PFSK-1 (cell line): ENCODE data around the gene CDRT15.

Experiments
- FOXP2 ChIP-seq: optimal IDR thresholded peaks from 2 replicates; pipeline ENCODE3; 2011; ENCODE audit warnings: borderline replicate concordance, control low read depth, inconsistent platforms; ENCODE audit not compliant: insufficient read depth; ENCODE audit errors: extremely low read length, extremely low read depth
- POLR2AphosphoS5 ChIP-seq: IDR thresholded peaks from 2 replicates; pipeline ENCODE4 v1.6.1; 2012; ENCODE audit warnings: low read depth, mild to moderate bottlenecking, control low read depth, low read length, moderate library complexity
- REST ChIP-seq, 2 experiments: IDR thresholded peaks; 2 replicates each; pipeline versions ENCODE4 v1.6.1 to v1.8.0; 2011 to 2012; ENCODE audit warnings: low read depth in 2 of 2, low read length in 2 of 2, control low read depth in 1 of 2, inconsistent platforms in 1 of 2, mild to moderate bottlenecking in 1 of 2, moderate library complexity in 1 of 2; ENCODE audit not compliant: insufficient read depth in 1 of 2
- SIN3A ChIP-seq: IDR thresholded peaks from 2 replicates; pipeline ENCODE4 v1.6.1; 2012; ENCODE audit warnings: mild to moderate bottlenecking, low read length, moderate library complexity, borderline replicate concordance; ENCODE audit not compliant: insufficient read depth
- TAF1 ChIP-seq: IDR thresholded peaks from 2 replicates; pipeline ENCODE4 v1.6.1; 2012; ENCODE audit warnings: low read length, control low read depth, borderline replicate concordance; ENCODE audit not compliant: insufficient read depth

The CDRT15 gene

DNA sequence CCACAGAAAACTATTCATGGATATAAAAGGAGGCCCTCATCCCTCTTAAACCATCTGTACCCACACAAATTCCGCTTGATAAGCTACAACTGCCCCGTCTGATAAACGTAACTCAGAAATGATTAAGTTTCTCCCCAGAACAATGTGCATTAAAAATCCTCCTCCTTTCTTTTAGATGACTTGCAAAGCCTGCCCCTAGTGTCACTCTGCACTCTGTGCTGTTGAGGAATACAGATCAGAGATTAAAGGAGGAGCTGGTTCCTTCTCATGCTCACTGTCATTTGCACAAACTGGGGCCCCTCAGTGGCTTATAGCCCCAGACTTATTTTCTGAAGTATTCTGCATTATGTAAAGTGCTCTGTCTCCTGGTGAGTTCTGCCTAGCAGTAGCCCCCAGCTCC, 33.3 kb downstream of the CDRT15 start:
- TF ChIP-seq SIN3A (no peak), TAF1 (no peak)

DNA sequence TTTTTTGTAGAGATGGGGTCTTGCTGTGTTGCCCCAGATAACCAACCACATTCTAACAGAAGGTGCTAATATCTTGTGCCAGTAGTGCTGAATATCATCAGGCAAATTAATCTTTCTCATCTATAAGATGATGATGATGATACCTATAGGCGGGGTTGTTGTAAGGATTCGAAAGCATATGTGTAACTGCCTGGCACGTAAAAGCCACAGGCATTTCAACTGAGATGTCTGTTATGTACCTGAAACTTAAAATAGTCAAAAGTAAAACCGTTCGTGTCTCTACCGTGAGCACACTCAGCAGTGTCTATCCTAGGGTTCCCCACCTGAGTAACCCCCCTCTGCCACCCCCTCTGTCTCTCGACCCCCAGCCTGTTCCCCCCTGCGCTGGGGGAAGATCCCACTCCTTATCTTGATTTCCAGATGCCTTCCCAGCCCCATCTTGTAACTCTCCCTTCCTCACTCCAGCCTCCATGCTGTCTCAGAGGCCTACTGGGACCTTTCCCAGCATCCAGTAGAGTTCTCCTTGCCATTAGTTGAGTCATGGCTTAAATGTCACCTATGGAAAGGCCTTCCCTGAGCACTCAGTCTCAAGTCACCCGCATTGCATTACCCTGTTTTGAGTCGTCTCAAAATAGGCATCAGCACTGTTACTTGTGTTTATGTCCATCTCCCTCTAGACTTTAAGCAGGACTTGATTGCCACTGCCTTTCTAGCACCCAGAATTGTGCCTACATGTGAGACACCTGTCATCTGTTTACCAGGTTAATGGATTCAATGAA, 34.1 kb downstream of the CDRT15 start:
- no peak for TF ChIP-seq SIN3A
- no peak for TF ChIP-seq FOXP2
- TF ChIP-seq REST (IDR thresholded peaks at IDR 0.05; ENCODE audit: insufficient read depth in 1 of 2, low read depth in 2 of 2, low read length in 2 of 2) = no peak
- TF ChIP-seq TAF1 = no peak
- TF ChIP-seq POLR2AphosphoS5 = no peak

- no peak for TF ChIP-seq REST (IDR thresholded peaks at IDR 0.05; ENCODE audit: insufficient read depth in 1 of 2, low read depth in 2 of 2, low read length in 2 of 2)
- no peak for TF ChIP-seq POLR2AphosphoS5
- TF ChIP-seq TAF1 = no peak
- TF ChIP-seq FOXP2 = no peak
These were observed 34.7 kb downstream of the CDRT15 start for GRCh38 chr17:14201988-14202380.

GRCh38 chr17:14201021-14201987, 35.4 kb downstream of the CDRT15 start:
- TF ChIP-seq REST (IDR thresholded peaks at IDR 0.05; ENCODE audit: insufficient read depth in 1 of 2, low read depth in 2 of 2, low read length in 2 of 2) = no peak
- no peak for TF ChIP-seq SIN3A
- no peak for TF ChIP-seq TAF1
- TF ChIP-seq POLR2AphosphoS5 = no peak
- no peak for TF ChIP-seq FOXP2

GRCh38 chr17:14200354-14200753, 36.3 kb downstream of the CDRT15 start:
- TF ChIP-seq FOXP2 (no peak), POLR2AphosphoS5 (no peak), REST (IDR thresholded peaks at IDR 0.05; ENCODE audit: insufficient read depth in 1 of 2, low read depth in 2 of 2, low read length in 2 of 2) (no peak), TAF1 (no peak), SIN3A (no peak)
